Measurements from ENCODE around the gene MLLT11.

DNA sequence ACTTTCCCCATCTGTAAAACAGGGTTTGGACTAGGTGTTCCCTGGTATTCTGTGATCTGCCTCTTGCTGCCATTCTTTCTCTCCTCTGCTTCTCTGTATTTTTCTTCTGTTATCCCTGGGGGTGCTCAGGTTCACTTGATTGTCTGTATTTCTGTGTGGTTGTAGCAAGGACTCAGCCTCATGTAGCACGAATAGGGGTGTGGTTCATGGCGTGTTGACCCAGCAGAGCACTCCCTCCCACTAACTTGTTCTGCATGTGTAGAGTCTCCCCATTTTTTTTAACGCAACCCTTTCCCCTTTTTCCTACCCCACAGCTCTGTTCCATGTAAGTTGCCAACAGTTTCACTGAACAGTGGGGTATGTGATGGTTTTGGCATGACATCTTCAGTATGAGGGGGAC lies 25.0 kb upstream of the MLLT11 start:
- TF ChIP-seq, protein P1, sequence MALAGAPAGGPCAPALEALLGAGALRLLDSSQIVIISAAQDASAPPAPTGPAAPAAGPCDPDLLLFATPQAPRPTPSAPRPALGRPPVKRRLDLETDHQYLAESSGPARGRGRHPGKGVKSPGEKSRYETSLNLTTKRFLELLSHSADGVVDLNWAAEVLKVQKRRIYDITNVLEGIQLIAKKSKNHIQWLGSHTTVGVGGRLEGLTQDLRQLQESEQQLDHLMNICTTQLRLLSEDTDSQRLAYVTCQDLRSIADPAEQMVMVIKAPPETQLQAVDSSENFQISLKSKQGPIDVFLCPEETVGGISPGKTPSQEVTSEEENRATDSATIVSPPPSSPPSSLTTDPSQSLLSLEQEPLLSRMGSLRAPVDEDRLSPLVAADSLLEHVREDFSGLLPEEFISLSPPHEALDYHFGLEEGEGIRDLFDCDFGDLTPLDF (CRISPR knock-in tag; IDR thresholded peaks at IDR 0.05), result no peak
- TF ChIP-seq CREM (CRISPR knock-in tag; IDR thresholded peaks at IDR 0.05) (no peak), ZNF317 (CRISPR knock-in tag; IDR thresholded peaks at IDR 0.05; ENCODE audit: borderline replicate concordance, low read depth) (no peak), NR2C2 (CRISPR knock-in tag; IDR thresholded peaks at IDR 0.05) (no peak), ESRRA (CRISPR knock-in tag; IDR thresholded peaks at IDR 0.05; ENCODE audit: borderline replicate concordance) (no peak), JAZF1 (CRISPR knock-in tag; IDR thresholded peaks at IDR 0.05) (no peak), CREB1 (CRISPR knock-in tag; IDR thresholded peaks at IDR 0.05) (no peak)
- TF ChIP-seq, protein P2, sequence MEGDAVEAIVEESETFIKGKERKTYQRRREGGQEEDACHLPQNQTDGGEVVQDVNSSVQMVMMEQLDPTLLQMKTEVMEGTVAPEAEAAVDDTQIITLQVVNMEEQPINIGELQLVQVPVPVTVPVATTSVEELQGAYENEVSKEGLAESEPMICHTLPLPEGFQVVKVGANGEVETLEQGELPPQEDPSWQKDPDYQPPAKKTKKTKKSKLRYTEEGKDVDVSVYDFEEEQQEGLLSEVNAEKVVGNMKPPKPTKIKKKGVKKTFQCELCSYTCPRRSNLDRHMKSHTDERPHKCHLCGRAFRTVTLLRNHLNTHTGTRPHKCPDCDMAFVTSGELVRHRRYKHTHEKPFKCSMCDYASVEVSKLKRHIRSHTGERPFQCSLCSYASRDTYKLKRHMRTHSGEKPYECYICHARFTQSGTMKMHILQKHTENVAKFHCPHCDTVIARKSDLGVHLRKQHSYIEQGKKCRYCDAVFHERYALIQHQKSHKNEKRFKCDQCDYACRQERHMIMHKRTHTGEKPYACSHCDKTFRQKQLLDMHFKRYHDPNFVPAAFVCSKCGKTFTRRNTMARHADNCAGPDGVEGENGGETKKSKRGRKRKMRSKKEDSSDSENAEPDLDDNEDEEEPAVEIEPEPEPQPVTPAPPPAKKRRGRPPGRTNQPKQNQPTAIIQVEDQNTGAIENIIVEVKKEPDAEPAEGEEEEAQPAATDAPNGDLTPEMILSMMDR (IDR thresholded peaks at IDR 0.05), result no peak
- TF ChIP-seq, protein P3, sequence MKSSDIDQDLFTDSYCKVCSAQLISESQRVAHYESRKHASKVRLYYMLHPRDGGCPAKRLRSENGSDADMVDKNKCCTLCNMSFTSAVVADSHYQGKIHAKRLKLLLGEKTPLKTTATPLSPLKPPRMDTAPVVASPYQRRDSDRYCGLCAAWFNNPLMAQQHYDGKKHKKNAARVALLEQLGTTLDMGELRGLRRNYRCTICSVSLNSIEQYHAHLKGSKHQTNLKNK (CRISPR knock-in tag; IDR thresholded peaks at IDR 0.05), result no peak
- TF ChIP-seq, protein P4, sequence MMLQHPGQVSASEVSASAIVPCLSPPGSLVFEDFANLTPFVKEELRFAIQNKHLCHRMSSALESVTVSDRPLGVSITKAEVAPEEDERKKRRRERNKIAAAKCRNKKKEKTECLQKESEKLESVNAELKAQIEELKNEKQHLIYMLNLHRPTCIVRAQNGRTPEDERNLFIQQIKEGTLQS (CRISPR knock-in tag; conservative IDR thresholded peaks at IDR 0.05), result no peak
- TF ChIP-seq, protein P5, sequence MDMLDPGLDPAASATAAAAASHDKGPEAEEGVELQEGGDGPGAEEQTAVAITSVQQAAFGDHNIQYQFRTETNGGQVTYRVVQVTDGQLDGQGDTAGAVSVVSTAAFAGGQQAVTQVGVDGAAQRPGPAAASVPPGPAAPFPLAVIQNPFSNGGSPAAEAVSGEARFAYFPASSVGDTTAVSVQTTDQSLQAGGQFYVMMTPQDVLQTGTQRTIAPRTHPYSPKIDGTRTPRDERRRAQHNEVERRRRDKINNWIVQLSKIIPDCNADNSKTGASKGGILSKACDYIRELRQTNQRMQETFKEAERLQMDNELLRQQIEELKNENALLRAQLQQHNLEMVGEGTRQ (CRISPR knock-in tag; IDR thresholded peaks at IDR 0.05), result no peak

Measured in WTC11 (cell line).